ENCODE results near the gene EIF3F.

DNA sequence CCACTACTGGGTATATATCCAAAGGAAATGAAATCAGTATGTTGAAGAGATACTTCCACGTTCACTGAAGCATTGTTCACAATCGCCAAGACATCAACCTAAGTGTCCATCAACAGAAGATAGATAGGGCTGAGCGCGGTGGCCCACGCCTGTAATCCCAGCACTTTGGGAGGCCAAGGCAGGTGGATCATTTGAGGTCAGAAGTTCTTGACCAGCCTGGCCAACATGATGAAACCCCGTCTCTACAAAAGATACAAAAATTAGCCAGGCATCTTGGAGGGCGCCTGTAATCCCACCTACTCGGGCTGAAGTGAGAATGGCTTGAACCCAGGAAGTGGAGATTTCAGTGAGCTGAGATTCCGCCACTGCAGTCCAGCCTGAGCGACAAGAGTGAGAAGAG lies 12.7 kb downstream of the EIF3F start:
- TF ChIP-seq, protein P1, sequence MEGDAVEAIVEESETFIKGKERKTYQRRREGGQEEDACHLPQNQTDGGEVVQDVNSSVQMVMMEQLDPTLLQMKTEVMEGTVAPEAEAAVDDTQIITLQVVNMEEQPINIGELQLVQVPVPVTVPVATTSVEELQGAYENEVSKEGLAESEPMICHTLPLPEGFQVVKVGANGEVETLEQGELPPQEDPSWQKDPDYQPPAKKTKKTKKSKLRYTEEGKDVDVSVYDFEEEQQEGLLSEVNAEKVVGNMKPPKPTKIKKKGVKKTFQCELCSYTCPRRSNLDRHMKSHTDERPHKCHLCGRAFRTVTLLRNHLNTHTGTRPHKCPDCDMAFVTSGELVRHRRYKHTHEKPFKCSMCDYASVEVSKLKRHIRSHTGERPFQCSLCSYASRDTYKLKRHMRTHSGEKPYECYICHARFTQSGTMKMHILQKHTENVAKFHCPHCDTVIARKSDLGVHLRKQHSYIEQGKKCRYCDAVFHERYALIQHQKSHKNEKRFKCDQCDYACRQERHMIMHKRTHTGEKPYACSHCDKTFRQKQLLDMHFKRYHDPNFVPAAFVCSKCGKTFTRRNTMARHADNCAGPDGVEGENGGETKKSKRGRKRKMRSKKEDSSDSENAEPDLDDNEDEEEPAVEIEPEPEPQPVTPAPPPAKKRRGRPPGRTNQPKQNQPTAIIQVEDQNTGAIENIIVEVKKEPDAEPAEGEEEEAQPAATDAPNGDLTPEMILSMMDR (IDR thresholded peaks at IDR 0.05; ENCODE audit: poor library complexity): no peak
- no peak for TF ChIP-seq EZH2 (IDR thresholded peaks at IDR 0.05; ENCODE audit: borderline replicate concordance)

All from hepatocyte (in vitro differentiated cells).